ENCODE results near the gene SNRPA1. TPM values are rescaled to one million over a fixed set of nuclear protein-coding genes. Genes with fewer than 3 reads are reported as not detected.

The SNRPA1 gene
- total and polyA plus RNA-seq, 3 donors from 2014 or later, result 91.0 to 121 (median 91.1) TPM

DNA sequence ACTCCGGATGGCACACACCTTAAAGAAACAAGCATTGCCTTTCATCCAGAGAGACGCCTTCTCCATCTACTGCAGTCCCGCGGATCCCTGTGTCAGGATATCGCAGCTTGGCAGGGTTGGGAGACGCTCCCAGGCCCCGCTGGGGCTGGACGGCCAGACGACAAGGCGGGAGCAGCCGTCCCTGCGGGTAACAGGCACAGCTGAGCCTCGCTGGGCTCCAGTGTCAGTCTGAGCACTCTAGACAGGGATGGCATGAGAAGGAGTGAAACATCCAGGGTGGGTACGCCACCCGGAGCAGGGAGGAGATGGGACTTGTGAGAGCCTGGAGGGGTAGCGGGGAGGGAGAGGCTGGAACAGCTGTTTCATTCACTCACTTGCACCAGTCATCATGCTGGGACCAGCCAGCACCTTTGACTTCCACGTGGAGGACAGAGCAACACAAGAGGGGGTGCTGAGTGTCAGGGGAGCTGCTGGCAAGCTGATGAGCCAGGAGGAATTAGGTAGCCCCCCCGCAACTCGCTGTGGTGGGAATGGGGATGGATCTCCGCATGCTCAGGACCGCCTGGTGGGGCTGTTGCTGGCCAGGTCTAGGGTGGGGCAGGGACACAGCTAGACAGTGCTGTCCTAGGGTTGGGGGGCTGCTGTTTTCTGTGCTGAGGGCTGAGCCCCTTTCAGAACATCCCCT lies 31.6 kb upstream of the SNRPA1 start:
- H3K9me3 ChIP-seq, result no peaks in the 10 kb centered on the region
- intact Hi-C loops (cut with DNase I; ENCODE audit: low total_unique reads), result no loop called here
- no peak overlapping the region for H3K4me3 ChIP-seq
- TF ChIP-seq, protein P1, sequence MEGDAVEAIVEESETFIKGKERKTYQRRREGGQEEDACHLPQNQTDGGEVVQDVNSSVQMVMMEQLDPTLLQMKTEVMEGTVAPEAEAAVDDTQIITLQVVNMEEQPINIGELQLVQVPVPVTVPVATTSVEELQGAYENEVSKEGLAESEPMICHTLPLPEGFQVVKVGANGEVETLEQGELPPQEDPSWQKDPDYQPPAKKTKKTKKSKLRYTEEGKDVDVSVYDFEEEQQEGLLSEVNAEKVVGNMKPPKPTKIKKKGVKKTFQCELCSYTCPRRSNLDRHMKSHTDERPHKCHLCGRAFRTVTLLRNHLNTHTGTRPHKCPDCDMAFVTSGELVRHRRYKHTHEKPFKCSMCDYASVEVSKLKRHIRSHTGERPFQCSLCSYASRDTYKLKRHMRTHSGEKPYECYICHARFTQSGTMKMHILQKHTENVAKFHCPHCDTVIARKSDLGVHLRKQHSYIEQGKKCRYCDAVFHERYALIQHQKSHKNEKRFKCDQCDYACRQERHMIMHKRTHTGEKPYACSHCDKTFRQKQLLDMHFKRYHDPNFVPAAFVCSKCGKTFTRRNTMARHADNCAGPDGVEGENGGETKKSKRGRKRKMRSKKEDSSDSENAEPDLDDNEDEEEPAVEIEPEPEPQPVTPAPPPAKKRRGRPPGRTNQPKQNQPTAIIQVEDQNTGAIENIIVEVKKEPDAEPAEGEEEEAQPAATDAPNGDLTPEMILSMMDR (IDR thresholded peaks at IDR 0.05), result no peak
- TF ChIP-seq POLR2A (IDR thresholded peaks at IDR 0.05), result no peak
- H3K36me3 ChIP-seq (ENCODE audit: low read depth, missing control alignments), result no peaks in the 10 kb centered on the region
- DNase-seq, result no peak
- no peaks in the 10 kb centered on the region for H3K27me3 ChIP-seq
- 88 to 91% methylated on average over 17 to 21 of the region's 21 CpGs for WGBS, 2 donors
- H3K27ac ChIP-seq, result no peak overlapping the region
- H3K4me1 ChIP-seq, result peaks cover 9% of the 10 kb centered on the region

DNA sequence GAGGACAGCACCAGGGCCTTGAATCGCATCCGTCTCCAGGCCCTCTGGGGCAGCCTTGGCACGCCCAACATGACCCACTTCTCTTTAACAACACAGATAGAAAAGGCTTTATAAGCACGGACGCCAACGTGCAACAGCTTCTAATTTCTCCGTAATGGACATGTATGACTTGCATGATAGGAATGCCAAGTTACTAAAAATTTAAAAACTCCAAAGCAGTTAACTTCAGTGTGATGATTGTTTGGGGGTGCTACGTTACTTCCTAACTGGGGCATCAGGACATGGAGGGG lies 30.9 kb upstream of the SNRPA1 start:
- no peaks in the 10 kb centered on the region for H3K27me3 ChIP-seq
- TF ChIP-seq, protein P1 (IDR thresholded peaks at IDR 0.05), result no peak
- no peak for TF ChIP-seq POLR2A (IDR thresholded peaks at IDR 0.05)
- no peak overlapping the region for H3K27ac ChIP-seq
- WGBS, 2 donors, result 73 to 95% methylated on average over 8 of the region's 8 CpGs
- no peak for DNase-seq
- H3K4me1 ChIP-seq, result peaks cover 9% of the 10 kb centered on the region
- H3K4me3 ChIP-seq, result no peak overlapping the region
- no peaks in the 10 kb centered on the region for H3K9me3 ChIP-seq
- H3K36me3 ChIP-seq (ENCODE audit: low read depth, missing control alignments), result no peaks in the 10 kb centered on the region
- intact Hi-C loops (cut with DNase I; ENCODE audit: low total_unique reads), result no loop called here

DNA sequence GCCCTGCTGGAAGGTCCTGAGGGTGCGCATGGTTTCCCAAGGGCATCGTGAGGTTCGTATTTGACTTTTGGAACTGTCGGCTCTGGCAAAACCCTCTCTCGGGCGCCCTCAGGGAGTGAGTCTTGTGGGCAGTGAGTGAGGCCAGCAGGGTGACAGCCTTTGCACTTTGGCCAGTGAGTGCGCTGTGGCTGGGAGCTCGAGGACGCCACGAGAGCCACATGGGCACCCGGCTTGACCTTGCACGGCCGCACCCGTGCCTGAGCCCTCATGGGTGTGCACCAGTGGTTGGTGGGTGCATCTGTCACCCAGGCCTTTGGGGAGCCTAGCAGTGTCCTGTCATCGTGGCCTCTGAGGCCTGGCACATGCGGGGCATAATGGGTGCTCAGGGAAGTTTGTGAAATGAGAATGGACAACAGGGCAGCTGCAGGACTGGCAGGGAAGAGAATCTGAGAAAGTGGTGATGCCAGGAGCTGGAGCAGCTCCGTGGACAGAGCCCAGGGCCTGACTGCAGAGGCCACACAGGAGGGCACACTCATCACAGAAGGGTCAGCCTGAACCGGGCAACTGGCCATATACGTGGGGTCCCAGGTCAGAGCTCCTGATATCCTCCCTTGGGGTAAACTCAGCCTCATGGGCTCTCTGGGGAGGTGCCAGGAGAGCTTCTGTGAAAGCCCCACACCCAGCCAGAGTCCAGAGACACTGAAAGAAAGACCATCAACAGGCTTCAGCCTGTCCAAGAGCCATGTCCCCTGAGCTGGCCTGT lies 30.4 kb upstream of the SNRPA1 start:
- no peaks in the 10 kb centered on the region for H3K9me3 ChIP-seq
- H3K27me3 ChIP-seq, result no peaks in the 10 kb centered on the region
- 88 to 95% methylated on average over 9 to 19 of the region's 19 CpGs for WGBS, 2 donors
- intact Hi-C loops (cut with DNase I; ENCODE audit: low total_unique reads), result no loop called here
- peaks cover 9% of the 10 kb centered on the region for H3K4me1 ChIP-seq
- no peak for TF ChIP-seq POLR2A (IDR thresholded peaks at IDR 0.05)
- TF ChIP-seq, protein P1 (IDR thresholded peaks at IDR 0.05), result no peak
- H3K4me3 ChIP-seq, result no peak overlapping the region
- no peak overlapping the region for H3K27ac ChIP-seq
- DNase-seq, result no peak
- no peaks in the 10 kb centered on the region for H3K36me3 ChIP-seq (ENCODE audit: low read depth, missing control alignments)

DNA sequence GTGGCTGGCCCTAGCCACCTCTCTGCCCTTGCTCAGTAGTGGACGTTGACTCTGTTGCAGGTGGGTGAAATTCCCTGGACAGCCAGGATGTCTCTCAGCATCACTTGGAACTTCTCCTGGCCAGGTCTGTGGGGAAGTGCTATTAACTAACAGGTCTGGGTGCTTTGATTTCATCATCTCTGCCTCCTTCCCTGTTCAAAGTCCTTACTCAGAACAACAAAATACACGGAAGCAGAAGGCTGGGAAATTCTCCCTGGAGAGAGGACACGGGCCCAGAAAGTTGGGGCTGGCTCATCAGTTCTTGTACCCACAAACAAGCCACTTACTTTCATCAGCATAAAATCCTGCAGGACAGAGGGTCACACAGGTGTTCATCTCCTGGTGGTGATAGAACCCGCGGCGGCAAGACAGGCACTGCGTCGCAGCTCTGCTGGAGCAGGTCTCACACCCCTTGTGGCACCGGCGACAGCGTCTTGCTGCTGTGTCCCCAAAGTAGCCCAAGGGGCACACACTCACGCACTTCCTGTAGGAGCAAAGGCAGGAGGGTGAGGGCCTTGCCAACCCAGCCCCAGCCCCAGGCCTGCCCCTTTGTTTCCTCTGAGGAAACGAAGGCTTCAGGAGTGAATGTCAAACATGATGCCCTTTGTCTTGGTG lies 29.6 kb upstream of the SNRPA1 start:
- no peak overlapping the region for H3K27ac ChIP-seq
- TF ChIP-seq POLR2A (IDR thresholded peaks at IDR 0.05), result no peak
- TF ChIP-seq, protein P1 (IDR thresholded peaks at IDR 0.05), result no peak
- no peak for DNase-seq
- intact Hi-C loops (cut with DNase I; ENCODE audit: low total_unique reads), result no loop called here
- no peaks in the 10 kb centered on the region for H3K27me3 ChIP-seq
- no peak overlapping the region for H3K4me3 ChIP-seq
- H3K9me3 ChIP-seq, result no peaks in the 10 kb centered on the region
- H3K4me1 ChIP-seq, result peaks cover 6% of the 10 kb centered on the region
- WGBS, 2 donors, result 84 to 95% methylated on average over 4 to 13 of the region's 13 CpGs
- H3K36me3 ChIP-seq (ENCODE audit: low read depth, missing control alignments), result no peaks in the 10 kb centered on the region

Measured in testis (tissue), 3 donors.